Spinal cord (tissue), 10 donors: ENCODE data around the gene C2orf74. TPM values are rescaled to one million over a fixed set of nuclear protein-coding genes. Genes with fewer than 3 reads are reported as not detected.
"Not testable (repeated sequence)": the region's sequence is repeated elsewhere in the genome, so short reads cannot be mapped to it uniquely, and the experiment has no call there.

ENCODE experiments used
- DNase-seq, 6 donors: peaks; one replicate each; pipeline versions ENCODE4 v3.0.0 to v3.0.0-alpha.2; 2013 to 2015; ENCODE audit warnings: low spot score in 6 of 6, low read depth in 4 of 6
- H3K27ac ChIP-seq: one replicate; pipeline ENCODE4 v1.5.1; 2013; ENCODE audit warnings: low read depth, low read length, control low read depth
- H3K27me3 ChIP-seq: one replicate; pipeline ENCODE4 v1.6.1; 2013; ENCODE audit warnings: low read length; ENCODE audit not compliant: control insufficient read depth, insufficient read depth
- H3K36me3 ChIP-seq: one replicate; pipeline ENCODE4 v1.6.1; 2013; ENCODE audit warnings: low read length; ENCODE audit not compliant: control insufficient read depth, insufficient read depth
- H3K4me1 ChIP-seq: one replicate; pipeline ENCODE4 v1.6.1; 2013; ENCODE audit warnings: low read length; ENCODE audit not compliant: control insufficient read depth, insufficient read depth
- H3K4me3 ChIP-seq: one replicate; pipeline ENCODE4 v1.5.1; 2013; ENCODE audit warnings: low read depth, low read length, control low read depth
- H3K9me3 ChIP-seq: one replicate; pipeline ENCODE4 v1.6.1; 2013; ENCODE audit warnings: low read length; ENCODE audit not compliant: control insufficient read depth, insufficient read depth
- WGBS: methylation state at CpG from one replicate; pipeline ENCODE4 v1.1.5; 2013; ENCODE audit warnings: missing lambda C conversion rate; ENCODE audit not compliant: insufficient coverage; 5-methylcytosine and 5-hydroxymethylcytosine counted together
- polyA plus RNA-seq, 2 donors: library from polyadenylated mRNA; unstranded; fragments of 120-200 nt; gene quantifications; one replicate each; pipeline ENCODE4 v1.2.1, GENCODE V29; 2013; ENCODE audit not compliant: insufficient read length in 2 of 2
- total RNA-seq, 2 donors: library from RNA; depleted of rRNA in 1 of 2; stranded (reverse); fragments of 120-200 nt in 1 of 2; fragments of >200 nt in 1 of 2; gene quantifications; one replicate each; pipeline versions ENCODE4 v1.2.3 to v1.2.4, GENCODE V29; 2013 to 2014
- donor health status: healthy.

The C2orf74 gene
- total and polyA plus RNA-seq, 4 donors = 12.2 to 40.3 (median 31.3) TPM

GRCh38 chr2:61194646-61195045 is 32.7 kb downstream of the C2orf74 start:
- not testable (repeated sequence) for H3K27me3 ChIP-seq, H3K4me3 ChIP-seq, H3K4me1 ChIP-seq, DNase-seq, H3K9me3 ChIP-seq, H3K27ac ChIP-seq
- 95% methylated on average over 12 of the region's 15 CpGs for WGBS
- H3K36me3 ChIP-seq = peaks cover 24% of the 10 kb centered on the region

- Histone ChIP-seq H3K27me3 (no peaks in the 10 kb centered on the region), H3K36me3 (peaks cover 33% of the 10 kb centered on the region), H3K4me1 (no peaks in the 10 kb centered on the region), H3K9me3 (no peaks in the 10 kb centered on the region), H3K27ac (no peak overlapping the region), H3K4me3 (no peak overlapping the region)
- no peak for DNase-seq
- 100% methylated on average over 3 of the region's 7 CpGs for WGBS
These were observed 34.7 kb downstream of the C2orf74 start for GRCh38 chr2:61196671-61197070.

GRCh38 chr2:61205132-61205531 is 43.1 kb downstream of the C2orf74 start:
- 100% methylated on average over 1 of the region's 7 CpGs for WGBS
- Histone ChIP-seq H3K4me3 (no peak overlapping the region), H3K36me3 (peaks cover 14% of the 10 kb centered on the region), H3K27me3 (no peaks in the 10 kb centered on the region), H3K27ac (no peak overlapping the region), H3K9me3 (no peaks in the 10 kb centered on the region), H3K4me1 (no peaks in the 10 kb centered on the region)
- DNase-seq = no peak

- 100% methylated on average over 1 of the region's 5 CpGs for WGBS
- DNase-seq = no peak
These were observed 48.5 kb downstream of the C2orf74 start for GRCh38 chr2:61210332-61210981.

GRCh38 chr2:61214171-61214570 is 52.2 kb downstream of the C2orf74 start:
- no peak overlapping the region for H3K27ac ChIP-seq
- WGBS = 76% methylated on average over 3 of the region's 4 CpGs
- H3K9me3 ChIP-seq = no peaks in the 10 kb centered on the region
- H3K36me3 ChIP-seq = peaks cover 10% of the 10 kb centered on the region
- H3K4me3 ChIP-seq = no peak overlapping the region
- no peaks in the 10 kb centered on the region for H3K4me1 ChIP-seq
- H3K27me3 ChIP-seq = no peaks in the 10 kb centered on the region
- DNase-seq = no peak

More at GRCh38 chr2:61210332-61210981, 48.5 kb downstream of the C2orf74 start:
- Histone ChIP-seq H3K36me3 (peaks cover 10% of the 10 kb centered on the region), H3K9me3 (no peaks in the 10 kb centered on the region), H3K27ac (no peak overlapping the region), H3K27me3 (no peaks in the 10 kb centered on the region), H3K4me1 (no peaks in the 10 kb centered on the region), H3K4me3 (no peak overlapping the region)

Other genes with a start within 250 kb of the C2orf74 start
- gene PEX13, start 144.5 kb upstream of the C2orf74 start, total RNA-seq = 10 to 100 TPM; 27.8 to 40.8 TPM
- gene PEX13, start 144.5 kb upstream of the C2orf74 start, polyA plus RNA-seq = 10 to 100 TPM; 24.3 to 24.5 TPM
- 10 to 100 TPM in 1 of 2 donors, 1 to 10 TPM in 1; 9.0 to 11.4 TPM for gene PUS10, start 143.9 kb upstream of the C2orf74 start, total RNA-seq
- gene PUS10, start 143.9 kb upstream of the C2orf74 start, polyA plus RNA-seq = 1 to 10 TPM; 4.3 to 4.6 TPM
- 10 to 100 TPM; 28.9 to 55.7 TPM for gene SANBR, start 96.3 kb upstream of the C2orf74 start, total RNA-seq
- 10 to 100 TPM; 35.1 to 50.9 TPM for gene SANBR, start 96.3 kb upstream of the C2orf74 start, polyA plus RNA-seq